ENCODE results near the gene HLA-DQB2. TPM values are rescaled to one million over a fixed set of nuclear protein-coding genes. Genes with fewer than 3 reads are reported as not detected.
"Not testable (repeated sequence)": the region's sequence is repeated elsewhere in the genome, so short reads cannot be mapped to it uniquely, and the experiment has no call there.

HLA-DQB2 gene
- total RNA-seq, 2 donors from 2014 or later: 1.5 TPM; not detected in 1

- DNase-seq (ENCODE audit: low spot score): no peak
- TF ChIP-seq POLR2AphosphoS5 (IDR thresholded peaks at IDR 0.05) (no peak), POLR2A (IDR thresholded peaks at IDR 0.05) (no peak), CTCF (IDR thresholded peaks at IDR 0.05) (no peak)
- Histone ChIP-seq H3K27me3 (replicated peaks; ENCODE audit: insufficient read depth) (peaks cover 3% of the 10 kb centered on the region), H3K9me3 (no peaks in the 10 kb centered on the region), H3K27ac (no peak overlapping the region), H3K36me3 (no peaks in the 10 kb centered on the region), H3K4me1 (replicated peaks) (no peaks in the 10 kb centered on the region), H3K4me3 (no peak overlapping the region)
- intact Hi-C loops (cut with DNase I): loop anchor here (5.0 to 10.0 kb wide), 3 partner anchors 98 to 548 kb away; no protein-coding TSS in a partner anchor
- 37% methylated on average over 3 of the region's 3 CpGs for WGBS
Measured at GRCh38 chr6:32792901-32793435, 29.6 kb upstream of the HLA-DQB2 start.

- intact Hi-C loops (cut with DNase I): loop anchor here (5.0 to 10.0 kb wide), 3 partner anchors 96 to 546 kb away; no protein-coding TSS in a partner anchor
- no peak overlapping the region for H3K27ac ChIP-seq
- H3K27me3 ChIP-seq (replicated peaks; ENCODE audit: insufficient read depth): peaks cover 3% of the 10 kb centered on the region
- WGBS: 14% methylated on average over 2 of the region's 2 CpGs
- DNase-seq (ENCODE audit: low spot score): no peak
- no peaks in the 10 kb centered on the region for H3K36me3 ChIP-seq
- H3K9me3 ChIP-seq: no peaks in the 10 kb centered on the region
- no peaks in the 10 kb centered on the region for H3K4me1 ChIP-seq (replicated peaks)
- TF ChIP-seq POLR2A (IDR thresholded peaks at IDR 0.05) (no peak), POLR2AphosphoS5 (IDR thresholded peaks at IDR 0.05) (no peak), CTCF (IDR thresholded peaks at IDR 0.05) (no peak)
- no peak overlapping the region for H3K4me3 ChIP-seq
Measured at GRCh38 chr6:32790306-32790705, 27.0 kb upstream of the HLA-DQB2 start.

- WGBS: 43% methylated on average over 5 of the region's 5 CpGs
- DNase-seq (ENCODE audit: low spot score): peak; percentile 38
- Histone ChIP-seq H3K4me3 (no peak overlapping the region), H3K4me1 (replicated peaks) (no peaks in the 10 kb centered on the region), H3K9me3 (no peaks in the 10 kb centered on the region), H3K36me3 (no peaks in the 10 kb centered on the region), H3K27me3 (replicated peaks; ENCODE audit: insufficient read depth) (no peaks in the 10 kb centered on the region), H3K27ac (no peak overlapping the region)
- intact Hi-C loops (cut with DNase I): no loop called here
- TF ChIP-seq CTCF (IDR thresholded peaks at IDR 0.05) (peak in 3 of 4 experiments; percentile 41 to 55 (median 44)), POLR2A (IDR thresholded peaks at IDR 0.05) (no peak)
Measured at GRCh38 chr6:32785781-32786533, 22.6 kb upstream of the HLA-DQB2 start.

GRCh38 chr6:32782923-32783322 lies 19.6 kb upstream of the HLA-DQB2 start:
- not testable (repeated sequence) for DNase-seq (ENCODE audit: low spot score); H3K27ac ChIP-seq; H3K4me1 ChIP-seq (replicated peaks)

GRCh38 chr6:32779036-32779435 lies 15.7 kb upstream of the HLA-DQB2 start:
- Histone ChIP-seq H3K27ac (no peak overlapping the region), H3K4me1 (replicated peaks) (no peaks in the 10 kb centered on the region), H3K4me3 (no peak overlapping the region), H3K9me3 (no peaks in the 10 kb centered on the region), H3K27me3 (replicated peaks; ENCODE audit: insufficient read depth) (no peaks in the 10 kb centered on the region), H3K36me3 (no peaks in the 10 kb centered on the region)
- intact Hi-C loops (cut with DNase I): no loop called here
- TF ChIP-seq POLR2A (IDR thresholded peaks at IDR 0.05) (no peak), POLR2AphosphoS5 (IDR thresholded peaks at IDR 0.05) (no peak), CTCF (IDR thresholded peaks at IDR 0.05) (no peak)
- DNase-seq (ENCODE audit: low spot score): no peak

More at GRCh38 chr6:32782923-32783322, 19.6 kb upstream of the HLA-DQB2 start:
- H3K9me3 ChIP-seq; intact Hi-C loops (cut with DNase I); H3K4me3 ChIP-seq; H3K27me3 ChIP-seq (replicated peaks; ENCODE audit: insufficient read depth); H3K36me3 ChIP-seq: not testable (repeated sequence)
